Parathyroid adenoma (tissue), 2 donors: ENCODE data around the gene STX12.

ENCODE experiments used
- H2AFZ ChIP-seq: fragments of 300-600 bp; sonication (generic); one replicate; pipeline ENCODE4 v1.7.0; 2017; ENCODE audit warnings: antibody characterized with exemption, mild to moderate bottlenecking
- H3K27ac ChIP-seq: fragments of 300-600 bp; sonication (generic); one replicate; pipeline ENCODE4 v1.7.0; 2017
- H3K27me3 ChIP-seq: fragments of 300-600 bp; sonication (generic); one replicate; pipeline ENCODE4 v1.7.0; 2017; ENCODE audit warnings: low read length; ENCODE audit not compliant: control insufficient read depth, insufficient read depth
- H3K36me3 ChIP-seq: fragments of 300-600 bp; sonication (generic); one replicate; pipeline ENCODE4 v1.7.0; 2017; ENCODE audit warnings: low read length; ENCODE audit not compliant: control insufficient read depth, insufficient read depth
- H3K4me1 ChIP-seq: fragments of 300-600 bp; sonication (generic); one replicate; pipeline ENCODE4 v1.7.0; 2017; ENCODE audit warnings: control low read depth
- H3K4me2 ChIP-seq: fragments of 300-600 bp; sonication (generic); one replicate; pipeline ENCODE4 v1.7.0; 2017; ENCODE audit warnings: low read length
- H3K4me3 ChIP-seq: fragments of 300-600 bp; sonication (generic); one replicate; pipeline ENCODE4 v1.7.0; 2017; ENCODE audit warnings: low read depth, low read length
- H3K79me2 ChIP-seq: fragments of 300-600 bp; sonication (generic); one replicate; pipeline ENCODE4 v1.7.0; 2017; ENCODE audit warnings: control low read depth
- H3K9ac ChIP-seq: fragments of 300-600 bp; sonication (generic); one replicate; pipeline ENCODE4 v1.7.0; 2017; ENCODE audit warnings: mild to moderate bottlenecking
- H3K9me3 ChIP-seq: fragments of 300-600 bp; sonication (generic); one replicate; pipeline ENCODE4 v1.7.0; 2017; ENCODE audit warnings: low read length; ENCODE audit not compliant: control insufficient read depth
- TF ChIP-seq, protein P1 (sequence below): fragments of 300-600 bp; sonication (generic); IDR thresholded peaks from one replicate; pipeline ENCODE4 v1.7.0; 2017; ENCODE audit warnings: antibody characterized with exemption, mild to moderate bottlenecking
- donor health status: primary hyperparathyroidism.

The STX12 gene

GRCh38 chr1:27872059-27872801 is 99.2 kb downstream of the STX12 start, which contains the start of gene THEMIS2:
TSS of gene THEMIS2 (plus strand) at chr1:27872544. CDS start at chr1:27872572, 28 bp downstream.
- Histone ChIP-seq H3K4me3 (peak within 1 kb of the TSS; percentile 54), H3K9ac (no peak within 1 kb of the TSS), H2AFZ (peak within 1 kb of the TSS; percentile 82), H3K9me3 (no peaks in the 10 kb centered on the region), H3K36me3 (no peaks in the 10 kb centered on the region), H3K4me1 (no peaks in the 10 kb centered on the region), H3K27me3 (no peaks in the 10 kb centered on the region), H3K4me2 (peak within 1 kb of the TSS; percentile 62), H3K27ac (peak within 1 kb of the TSS; percentile 57), H3K79me2 (no peaks in the 10 kb centered on the region)
- TF ChIP-seq, protein P1, sequence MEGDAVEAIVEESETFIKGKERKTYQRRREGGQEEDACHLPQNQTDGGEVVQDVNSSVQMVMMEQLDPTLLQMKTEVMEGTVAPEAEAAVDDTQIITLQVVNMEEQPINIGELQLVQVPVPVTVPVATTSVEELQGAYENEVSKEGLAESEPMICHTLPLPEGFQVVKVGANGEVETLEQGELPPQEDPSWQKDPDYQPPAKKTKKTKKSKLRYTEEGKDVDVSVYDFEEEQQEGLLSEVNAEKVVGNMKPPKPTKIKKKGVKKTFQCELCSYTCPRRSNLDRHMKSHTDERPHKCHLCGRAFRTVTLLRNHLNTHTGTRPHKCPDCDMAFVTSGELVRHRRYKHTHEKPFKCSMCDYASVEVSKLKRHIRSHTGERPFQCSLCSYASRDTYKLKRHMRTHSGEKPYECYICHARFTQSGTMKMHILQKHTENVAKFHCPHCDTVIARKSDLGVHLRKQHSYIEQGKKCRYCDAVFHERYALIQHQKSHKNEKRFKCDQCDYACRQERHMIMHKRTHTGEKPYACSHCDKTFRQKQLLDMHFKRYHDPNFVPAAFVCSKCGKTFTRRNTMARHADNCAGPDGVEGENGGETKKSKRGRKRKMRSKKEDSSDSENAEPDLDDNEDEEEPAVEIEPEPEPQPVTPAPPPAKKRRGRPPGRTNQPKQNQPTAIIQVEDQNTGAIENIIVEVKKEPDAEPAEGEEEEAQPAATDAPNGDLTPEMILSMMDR, result no peak

DNA sequence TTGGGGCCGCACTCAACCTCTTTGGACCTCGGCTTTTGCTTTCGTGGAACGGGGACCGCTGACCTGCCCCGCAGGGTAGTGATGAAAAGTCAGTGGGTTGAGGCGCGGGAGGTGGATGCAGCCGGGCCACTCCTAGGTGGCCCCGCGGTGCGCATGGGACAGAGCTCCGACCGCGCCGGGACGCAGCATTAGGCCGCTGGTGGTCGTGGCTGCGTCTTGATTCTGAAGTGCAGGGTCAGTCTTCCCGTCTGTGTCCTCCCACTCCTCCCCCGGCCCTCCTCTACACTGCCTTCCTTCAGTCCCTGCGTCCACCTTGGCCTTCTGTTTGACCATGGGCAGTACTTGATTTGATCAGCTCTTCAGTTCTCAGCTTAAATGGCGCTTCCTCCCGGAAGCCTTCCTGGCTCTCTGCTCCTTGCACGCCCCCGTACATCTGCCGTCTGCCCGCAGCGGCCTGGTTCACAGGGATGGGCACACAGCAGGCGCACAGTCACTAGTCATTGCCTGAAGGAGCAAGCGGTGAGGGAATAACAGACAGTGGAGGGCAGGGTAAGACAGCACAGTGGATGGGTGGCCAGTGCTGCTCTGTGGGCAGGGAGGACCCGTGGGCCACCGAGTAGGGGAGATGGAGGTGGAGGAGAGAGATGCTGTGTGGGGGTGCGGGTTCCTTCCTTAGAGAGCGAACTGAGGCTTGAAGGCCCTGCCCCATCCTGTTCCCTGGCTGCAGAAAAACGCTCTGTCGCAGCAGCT is 100.0 kb downstream of the STX12 start:
- H3K4me3 ChIP-seq, result peak overlapping the region; percentile 54
- H3K36me3 ChIP-seq, result no peaks in the 10 kb centered on the region
- H2AFZ ChIP-seq, result peak overlapping the region; percentile 82
- no peaks in the 10 kb centered on the region for H3K79me2 ChIP-seq
- H3K9ac ChIP-seq, result no peak overlapping the region
- H3K9me3 ChIP-seq, result no peaks in the 10 kb centered on the region
- peak overlapping the region; percentile 62 for H3K4me2 ChIP-seq
- TF ChIP-seq, protein P1, result no peak
- H3K27me3 ChIP-seq, result no peaks in the 10 kb centered on the region
- H3K27ac ChIP-seq, result peak overlapping the region; percentile 57
- H3K4me1 ChIP-seq, result no peaks in the 10 kb centered on the region

DNA sequence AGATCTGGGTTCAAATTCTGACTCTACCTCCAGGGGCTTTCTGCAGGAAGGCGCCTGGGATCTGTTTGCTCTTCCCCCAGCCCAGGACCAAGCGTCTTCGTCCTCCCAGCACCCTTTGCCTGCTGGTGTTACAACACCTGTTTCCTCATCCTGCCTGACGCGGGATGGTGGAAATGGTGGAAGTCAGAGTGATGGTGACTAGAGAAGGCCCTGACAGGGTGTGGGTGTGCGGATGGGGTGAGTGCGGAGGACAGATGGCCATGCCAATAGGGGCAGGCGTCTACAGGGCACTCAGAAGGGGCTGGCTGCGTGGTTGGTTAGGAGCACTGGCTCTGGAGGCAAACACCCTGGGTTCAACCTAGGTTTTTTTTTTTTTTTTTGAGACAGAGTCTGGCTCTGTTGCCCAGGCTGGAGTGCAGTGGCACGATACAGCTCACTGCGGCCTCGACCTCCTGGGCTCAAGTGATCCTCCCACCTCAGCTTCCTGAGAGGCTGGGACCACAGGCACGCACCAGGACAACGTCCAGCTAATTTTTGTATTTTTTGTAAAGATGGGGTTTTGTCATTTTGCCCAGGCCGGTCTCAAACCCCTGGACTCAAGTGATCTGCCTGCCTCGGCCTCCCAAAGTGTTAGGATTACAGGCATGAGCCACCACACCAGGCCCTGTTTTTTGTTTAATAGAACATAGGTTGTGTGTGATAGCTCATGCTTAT is 100.8 kb downstream of the STX12 start:
- Histone ChIP-seq H3K9me3 (no peaks in the 10 kb centered on the region), H3K4me2 (no peak overlapping the region), H3K36me3 (no peaks in the 10 kb centered on the region), H3K4me3 (no peak overlapping the region), H3K79me2 (no peaks in the 10 kb centered on the region), H3K4me1 (no peaks in the 10 kb centered on the region), H2AFZ (no peak overlapping the region), H3K27ac (no peak overlapping the region), H3K27me3 (no peaks in the 10 kb centered on the region), H3K9ac (no peak overlapping the region)
- TF ChIP-seq, protein P1, result no peak
